ENCODE measurements around the gene HTR6.

The HTR6 gene

GRCh38 chr1:19688041-19688842 is 23.6 kb downstream of the HTR6 start:
- peak; percentile 54 for DNase-seq (ENCODE audit: low spot score)

- DNase-seq (ENCODE audit: low spot score), result no peak
Measured at GRCh38 chr1:19689085-19689757, 24.5 kb downstream of the HTR6 start.

- no peak for DNase-seq (ENCODE audit: low spot score)
Measured at GRCh38 chr1:19689856-19690255, 25.2 kb downstream of the HTR6 start.

DNA sequence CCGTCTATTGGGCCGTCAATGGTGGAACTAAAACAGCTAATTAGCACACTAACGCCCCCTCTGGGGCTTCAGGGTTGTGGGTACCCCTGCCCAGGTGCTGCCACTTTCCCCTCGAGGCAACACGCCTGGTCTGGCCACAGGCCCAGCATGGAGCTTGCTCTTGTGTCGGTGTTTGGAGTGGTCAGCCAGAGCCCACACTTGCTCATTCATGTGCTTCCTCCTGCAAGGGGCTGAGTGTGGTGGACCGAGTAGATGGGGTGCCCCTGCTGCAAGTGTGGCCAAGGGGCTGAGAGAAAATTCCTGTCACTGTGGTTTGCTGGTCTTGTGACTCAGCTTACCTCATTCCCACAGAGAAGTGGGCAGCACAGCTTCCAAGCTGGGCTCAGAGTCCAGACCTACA is 25.7 kb downstream of the HTR6 start:
- no peak for DNase-seq (ENCODE audit: low spot score)

GRCh38 chr1:19694298-19694697 is 29.6 kb downstream of the HTR6 start:
- DNase-seq (ENCODE audit: low spot score), result no peak

DNA sequence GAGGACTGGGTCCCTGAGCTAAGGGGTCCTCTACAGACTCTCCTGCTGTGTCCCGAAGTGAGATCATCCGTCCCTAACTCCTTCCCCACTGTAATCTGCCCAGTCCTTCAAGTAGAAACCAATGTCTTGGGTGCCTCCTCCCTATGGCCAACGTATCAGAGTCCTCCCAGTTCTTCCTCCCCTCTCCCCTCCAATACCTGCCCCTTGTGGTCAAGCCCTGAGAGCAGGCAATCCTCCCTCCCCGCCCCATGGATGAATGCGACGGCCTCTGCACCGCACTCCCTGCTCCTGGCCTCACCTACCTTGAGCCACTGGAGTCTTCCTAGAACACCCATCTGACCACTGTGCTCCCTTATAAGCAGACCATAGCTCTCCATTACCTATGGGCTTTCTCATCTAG is 31.1 kb downstream of the HTR6 start:
- DNase-seq (ENCODE audit: low spot score), result no peak

DNA sequence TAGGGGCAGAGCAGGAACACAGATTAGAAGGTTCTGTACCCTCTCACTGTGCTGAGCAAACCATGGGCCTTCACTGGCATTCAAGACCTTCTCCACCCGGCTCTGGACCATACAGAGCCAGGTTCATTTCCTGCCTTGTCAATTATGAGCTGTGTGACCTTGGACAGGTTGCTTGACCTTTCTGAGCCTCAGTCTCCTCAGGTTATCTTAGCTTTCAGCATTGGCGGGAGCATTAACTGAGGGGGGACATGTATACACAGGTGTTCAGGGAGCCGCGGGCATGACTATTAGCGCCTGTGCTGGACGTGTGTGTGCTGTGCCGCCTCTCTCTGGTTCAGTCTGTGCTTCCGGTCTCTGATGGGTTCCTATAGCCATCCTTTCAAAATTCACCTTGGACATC is 32.1 kb downstream of the HTR6 start:
- no peak for DNase-seq (ENCODE audit: low spot score)

DNA sequence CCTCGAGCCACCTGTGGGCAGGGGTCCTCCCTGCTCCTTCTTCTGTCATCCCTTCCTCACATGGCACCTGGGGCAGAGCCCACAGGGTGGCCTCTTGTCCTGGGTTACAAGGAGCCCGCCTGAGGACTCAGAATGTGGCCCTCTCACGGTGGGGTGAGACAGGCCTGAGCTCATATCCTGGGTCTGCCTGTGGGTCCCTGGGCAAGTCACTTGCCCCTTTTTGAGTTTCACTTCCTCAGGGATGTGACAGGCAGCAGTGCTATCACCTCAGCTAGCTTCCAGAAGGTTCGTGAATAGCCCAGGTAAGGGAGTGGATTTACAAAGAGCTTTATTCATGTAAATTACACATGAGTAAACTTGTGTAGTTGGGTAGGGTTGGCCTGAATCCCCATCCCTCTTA is 33.5 kb downstream of the HTR6 start:
- DNase-seq (ENCODE audit: low spot score), result no peak

DNA sequence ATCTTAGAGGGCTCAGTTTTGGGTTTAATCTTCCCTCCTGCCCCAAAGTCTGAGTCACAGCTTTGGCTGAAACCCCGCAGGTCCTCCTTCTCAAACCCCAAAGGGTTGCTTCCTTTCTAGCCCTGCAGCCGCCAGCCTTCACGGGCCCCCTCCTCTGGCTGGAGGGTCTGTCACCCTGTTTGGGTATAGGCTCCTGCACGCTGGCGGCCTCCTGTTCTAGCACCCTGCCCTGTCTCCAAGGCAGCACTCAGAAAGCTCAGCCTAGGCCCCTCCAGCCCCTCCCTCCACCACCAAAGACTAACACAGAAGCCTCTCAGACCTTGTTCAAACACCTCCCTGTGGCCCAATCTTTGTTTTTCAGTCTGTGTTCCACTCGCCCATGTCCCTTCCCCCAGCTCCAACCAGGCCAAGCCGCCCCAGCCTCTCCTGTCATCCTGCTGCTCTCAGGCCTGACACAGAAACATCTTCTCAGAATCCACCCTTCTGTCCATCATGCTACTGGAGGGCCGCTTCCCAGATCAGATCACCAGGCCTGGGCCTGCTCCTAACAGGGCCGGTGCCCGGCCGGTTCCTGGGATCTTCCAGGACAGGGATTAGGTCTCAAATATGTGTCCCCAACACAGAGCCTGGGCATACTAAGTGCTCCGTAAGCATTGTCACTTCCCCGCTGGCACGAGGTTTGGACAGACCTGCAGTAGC is 35.6 kb downstream of the HTR6 start:
- no peak for DNase-seq (ENCODE audit: low spot score)

GRCh38 chr1:19703280-19703679 is 38.6 kb downstream of the HTR6 start:
- DNase-seq (ENCODE audit: low spot score), result no peak

- DNase-seq (ENCODE audit: low spot score), result peak; percentile 55
Measured at GRCh38 chr1:19704247-19705113, 39.8 kb downstream of the HTR6 start.

DNA sequence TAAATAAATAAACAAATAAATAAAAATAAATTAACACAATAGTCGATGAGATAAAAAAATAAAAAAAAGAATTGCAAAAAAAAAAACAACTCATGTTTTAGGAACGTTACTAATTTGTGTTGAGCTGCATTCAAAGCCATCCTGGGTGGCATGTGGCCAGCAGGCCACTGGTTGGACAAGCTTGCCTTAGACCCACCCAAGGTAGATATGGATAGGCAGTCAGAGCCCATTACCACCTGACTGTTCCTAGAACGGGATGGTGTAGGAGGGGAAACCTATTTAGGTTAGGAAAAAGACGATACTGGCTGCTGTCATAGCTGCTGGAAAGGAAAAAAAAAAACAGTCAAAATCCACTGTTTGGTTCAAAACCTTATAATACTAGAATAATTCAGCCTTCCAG is 40.8 kb downstream of the HTR6 start:
- DNase-seq (ENCODE audit: low spot score), result no peak

DNA sequence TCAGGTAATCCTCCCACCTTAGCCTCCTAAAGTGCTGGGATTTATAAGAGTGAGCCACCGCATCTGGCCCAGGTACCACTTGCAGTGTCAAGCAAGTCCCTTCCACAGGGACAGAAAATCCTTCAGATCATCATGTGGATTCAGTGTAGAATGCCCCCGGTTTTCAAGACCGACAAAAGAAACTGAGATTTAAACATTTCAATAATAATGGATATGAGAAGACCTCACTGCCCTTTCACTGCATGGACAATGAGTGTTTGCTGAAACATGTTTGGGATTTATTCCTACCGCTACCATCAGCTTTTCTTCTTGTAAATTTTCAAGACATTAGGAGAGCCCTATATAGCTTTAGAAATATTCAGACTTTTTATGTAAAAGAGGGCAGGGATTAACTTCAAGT is 41.5 kb downstream of the HTR6 start:
- no peak for DNase-seq (ENCODE audit: low spot score)

DNA sequence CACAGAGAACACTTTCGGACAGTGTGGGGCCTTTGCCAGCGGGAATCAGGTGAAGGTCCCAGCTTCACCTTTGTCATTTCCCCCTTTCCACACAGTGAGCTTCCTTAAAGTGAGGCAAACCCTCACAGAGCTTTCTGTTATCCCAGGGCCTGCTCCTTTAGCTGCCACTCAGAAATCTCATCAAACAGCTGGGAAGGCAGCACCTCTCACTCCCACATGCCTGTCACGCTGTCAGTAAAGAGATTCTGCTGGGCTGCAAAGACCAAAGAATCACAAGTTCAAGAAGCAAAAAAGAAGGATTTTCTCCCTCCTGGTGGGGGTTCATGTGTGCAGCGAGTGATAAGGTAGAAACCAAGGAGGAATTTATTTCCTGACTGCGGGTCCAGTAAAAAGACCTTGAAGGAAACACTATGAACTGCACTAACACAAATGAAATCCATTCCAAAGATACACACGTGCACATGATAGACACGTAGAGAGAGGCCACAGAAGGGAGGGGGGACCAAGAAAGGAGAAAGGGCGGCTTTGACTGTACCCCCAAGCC is 44.0 kb downstream of the HTR6 start:
- no peak for DNase-seq (ENCODE audit: low spot score)

GRCh38 chr1:19709260-19709793 is 44.7 kb downstream of the HTR6 start:
- no peak for DNase-seq (ENCODE audit: low spot score)

DNA sequence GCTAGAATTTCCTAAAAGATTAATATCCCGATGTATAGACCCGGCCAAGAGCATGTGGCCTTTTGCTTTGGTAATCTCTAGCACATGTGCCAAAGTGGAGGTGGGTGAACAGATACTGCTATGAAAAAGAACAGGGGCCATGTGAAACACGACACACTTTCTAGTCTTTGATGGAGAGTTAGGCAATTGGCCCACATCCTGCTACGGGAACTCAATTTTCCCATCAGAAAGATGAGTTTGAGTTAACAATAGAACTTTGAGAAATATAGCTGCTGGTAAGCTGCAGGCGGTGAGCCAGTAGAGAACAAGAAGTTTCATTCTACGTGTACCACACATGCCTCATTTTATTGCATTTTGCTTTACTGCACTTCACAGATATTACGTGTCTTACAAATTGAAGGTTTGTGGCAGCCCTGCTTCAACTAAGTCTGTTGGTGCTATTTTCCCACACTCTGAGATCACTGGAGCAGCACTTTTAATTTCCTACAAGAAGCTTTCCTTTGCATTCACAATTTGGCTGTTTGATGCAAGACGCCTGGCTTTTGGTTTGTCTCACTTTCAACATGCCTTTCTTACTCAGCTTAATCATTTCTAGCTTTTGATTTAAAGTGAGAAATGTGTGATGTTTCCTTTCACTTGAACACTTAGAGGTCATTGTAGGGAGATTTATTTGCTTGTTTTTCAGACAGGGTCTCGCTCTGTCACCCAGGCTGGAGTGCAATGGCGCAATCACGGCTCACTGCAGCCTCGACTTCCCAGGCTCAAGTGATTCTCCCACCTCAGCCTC is 46.3 kb downstream of the HTR6 start:
- DNase-seq (ENCODE audit: low spot score), result no peak

DNA sequence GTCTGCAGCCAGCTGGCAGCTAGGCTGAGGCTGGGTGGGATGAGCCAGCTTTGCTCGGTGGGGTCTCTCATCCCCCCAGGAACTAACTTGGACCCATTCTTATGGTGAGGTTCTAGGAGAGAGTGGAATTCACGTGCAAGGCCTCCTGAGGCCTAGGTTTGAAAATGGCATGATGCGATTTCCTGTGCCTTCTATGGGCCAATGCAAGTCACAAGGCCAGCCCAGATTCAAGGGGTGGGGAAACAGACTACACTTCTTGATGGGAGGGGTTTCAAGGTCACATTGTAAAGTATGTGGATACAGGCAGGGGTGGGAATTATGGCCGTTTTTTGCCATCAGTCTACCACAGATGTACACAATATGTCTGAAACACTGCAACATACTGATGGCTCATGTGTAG is 48.3 kb downstream of the HTR6 start:
- DNase-seq (ENCODE audit: low spot score), result no peak

- peak; percentile 75 for DNase-seq (ENCODE audit: low spot score)
Measured at GRCh38 chr1:19715334-19716203, 50.9 kb downstream of the HTR6 start.

- DNase-seq (ENCODE audit: low spot score), result no peak
Measured at GRCh38 chr1:19717467-19717866, 52.8 kb downstream of the HTR6 start.

DNA sequence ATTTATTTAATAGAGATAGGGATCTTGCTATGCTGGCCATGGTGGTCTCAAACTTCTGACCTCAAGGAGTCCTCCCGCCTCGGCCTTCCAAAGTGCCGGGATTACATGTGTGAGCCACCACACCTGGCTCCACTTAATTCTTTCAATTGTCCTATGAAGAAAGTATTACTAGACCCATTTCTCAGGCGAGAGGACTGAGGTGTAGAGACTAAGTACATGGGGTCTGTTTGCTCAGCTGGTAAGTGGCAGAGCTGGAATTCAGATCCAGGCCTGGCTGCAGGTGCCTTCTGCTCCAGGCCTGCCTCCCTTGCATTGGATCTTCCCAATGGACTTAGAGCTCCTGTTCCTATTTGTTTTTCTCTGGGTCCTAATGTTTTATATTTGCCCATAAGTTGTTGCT is 55.5 kb downstream of the HTR6 start:
- DNase-seq (ENCODE audit: low spot score), result no peak

All from CD4-positive, alpha-beta T cell treated with Interleukin-6 at 100 ng/mL for 8 hours (primary cell).